Measurements from ENCODE around the gene FOXN3. TPM values are rescaled to one million over a fixed set of nuclear protein-coding genes. Genes with fewer than 3 reads are reported as not detected.

The FOXN3 gene
- total RNA-seq, 1 donor from 2014 or later: 64.3 TPM

GRCh38 chr14:89364316-89364715 lies 52.7 kb downstream of the FOXN3 start:
- no peak for DNase-seq (ENCODE audit: low spot score)

GRCh38 chr14:89360277-89360676 lies 56.8 kb downstream of the FOXN3 start:
- no peak for DNase-seq (ENCODE audit: low spot score)

- no peak for DNase-seq (ENCODE audit: low spot score)
These were observed 57.4 kb downstream of the FOXN3 start for GRCh38 chr14:89359477-89360222.

GRCh38 chr14:89357655-89358297 lies 59.3 kb downstream of the FOXN3 start:
- no peak for DNase-seq (ENCODE audit: low spot score)

- no peak for DNase-seq (ENCODE audit: low spot score)
These were observed 60.1 kb downstream of the FOXN3 start for GRCh38 chr14:89356927-89357326.

GRCh38 chr14:89356496-89356895 lies 60.5 kb downstream of the FOXN3 start:
- no peak for DNase-seq (ENCODE audit: low spot score)

GRCh38 chr14:89353766-89354113 lies 63.3 kb downstream of the FOXN3 start:
- DNase-seq (ENCODE audit: low spot score): no peak

GRCh38 chr14:89352976-89353765 lies 63.9 kb downstream of the FOXN3 start:
- no peak for DNase-seq (ENCODE audit: low spot score)

- peak; percentile 65 for DNase-seq (ENCODE audit: low spot score)
These were observed 65.3 kb downstream of the FOXN3 start for GRCh38 chr14:89351516-89352404.

- no peak for DNase-seq (ENCODE audit: low spot score)
These were observed 65.9 kb downstream of the FOXN3 start for GRCh38 chr14:89351221-89351515.

GRCh38 chr14:89350152-89350551 lies 66.9 kb downstream of the FOXN3 start:
- no peak for DNase-seq (ENCODE audit: low spot score)

- no peak for DNase-seq (ENCODE audit: low spot score)
These were observed 67.6 kb downstream of the FOXN3 start for GRCh38 chr14:89349171-89350008.

- DNase-seq (ENCODE audit: low spot score): no peak
These were observed 68.3 kb downstream of the FOXN3 start for GRCh38 chr14:89348722-89349121.

GRCh38 chr14:89347885-89348284 lies 69.1 kb downstream of the FOXN3 start:
- DNase-seq (ENCODE audit: low spot score): no peak

- no peak for DNase-seq (ENCODE audit: low spot score)
These were observed 72.1 kb downstream of the FOXN3 start for GRCh38 chr14:89344920-89345254.

GRCh38 chr14:89343356-89343755 lies 73.7 kb downstream of the FOXN3 start:
- DNase-seq (ENCODE audit: low spot score): no peak

- no peak for DNase-seq (ENCODE audit: low spot score)
These were observed 75.0 kb downstream of the FOXN3 start for GRCh38 chr14:89342049-89342448.

GRCh38 chr14:89340200-89341181 lies 76.5 kb downstream of the FOXN3 start:
- DNase-seq (ENCODE audit: low spot score): peak; percentile 53

GRCh38 chr14:89339579-89339978 lies 77.5 kb downstream of the FOXN3 start:
- DNase-seq (ENCODE audit: low spot score): no peak

GRCh38 chr14:89339158-89339557 lies 77.9 kb downstream of the FOXN3 start:
- no peak for DNase-seq (ENCODE audit: low spot score)
